DMS114 treated with DMSO at 0.1 percent for 48 hours (cell line): ENCODE data around the gene TNNC1.

ENCODE experiments used
- DNase-seq: peaks from one replicate; lab custom pipeline; 2025; ENCODE audit not compliant: unreplicated experiment; lab: John Stamatoyannopoulos, UW

TNNC1 gene

DNA sequence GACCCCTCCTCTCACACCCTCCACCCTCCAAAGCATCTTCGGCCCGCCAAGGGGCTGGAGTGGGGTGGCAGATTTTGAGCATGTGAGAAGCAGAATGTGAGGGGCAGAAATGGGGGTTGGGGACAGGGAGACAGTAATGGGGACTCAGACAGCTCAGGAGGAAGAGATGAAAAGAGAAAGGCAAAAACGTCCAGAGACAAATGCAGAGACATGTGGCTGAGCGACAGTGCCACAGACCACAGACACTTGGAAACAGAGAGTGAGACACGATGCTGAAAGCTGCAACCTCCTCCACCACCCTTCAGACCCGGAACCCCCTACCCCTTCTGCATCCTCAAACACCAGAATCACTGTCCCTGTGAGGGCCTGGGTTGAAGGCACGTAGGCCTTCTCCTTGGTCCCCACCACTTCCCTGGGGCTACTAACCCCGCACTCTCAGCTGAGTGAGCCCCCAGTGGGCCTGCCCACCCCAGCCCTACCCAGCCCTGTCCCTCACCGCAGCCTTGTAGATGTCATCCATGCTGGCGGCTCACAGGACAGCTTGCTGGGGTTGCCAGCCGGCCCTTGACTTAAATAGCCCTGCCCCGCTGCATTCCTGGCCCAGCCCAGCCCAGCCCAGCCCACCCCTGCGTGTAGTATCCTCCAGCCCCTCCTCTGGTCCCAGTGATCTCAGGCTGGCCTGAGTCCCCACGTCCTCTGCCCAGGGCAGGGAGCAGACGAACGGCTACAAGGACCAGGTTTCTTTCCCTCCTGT, at the start of gene TNNC1:
Gene TNNC1 (minus strand): TSS at position 546 of the 754 bp plus-strand sequence. CDS start 26 bp downstream, at position 520.
- no peak for DNase-seq

GRCh38 chr3:52502808-52503350, 49.0 kb upstream of the TNNC1 start:
- no peak for DNase-seq

- no peak for DNase-seq
Measured at GRCh38 chr3:52502001-52502400, 48.2 kb upstream of the TNNC1 start.

- no peak for DNase-seq
Measured at GRCh38 chr3:52501046-52501445, 47.2 kb upstream of the TNNC1 start.

- no peak for DNase-seq
Measured at GRCh38 chr3:52498137-52499054, 44.6 kb upstream of the TNNC1 start.

DNA sequence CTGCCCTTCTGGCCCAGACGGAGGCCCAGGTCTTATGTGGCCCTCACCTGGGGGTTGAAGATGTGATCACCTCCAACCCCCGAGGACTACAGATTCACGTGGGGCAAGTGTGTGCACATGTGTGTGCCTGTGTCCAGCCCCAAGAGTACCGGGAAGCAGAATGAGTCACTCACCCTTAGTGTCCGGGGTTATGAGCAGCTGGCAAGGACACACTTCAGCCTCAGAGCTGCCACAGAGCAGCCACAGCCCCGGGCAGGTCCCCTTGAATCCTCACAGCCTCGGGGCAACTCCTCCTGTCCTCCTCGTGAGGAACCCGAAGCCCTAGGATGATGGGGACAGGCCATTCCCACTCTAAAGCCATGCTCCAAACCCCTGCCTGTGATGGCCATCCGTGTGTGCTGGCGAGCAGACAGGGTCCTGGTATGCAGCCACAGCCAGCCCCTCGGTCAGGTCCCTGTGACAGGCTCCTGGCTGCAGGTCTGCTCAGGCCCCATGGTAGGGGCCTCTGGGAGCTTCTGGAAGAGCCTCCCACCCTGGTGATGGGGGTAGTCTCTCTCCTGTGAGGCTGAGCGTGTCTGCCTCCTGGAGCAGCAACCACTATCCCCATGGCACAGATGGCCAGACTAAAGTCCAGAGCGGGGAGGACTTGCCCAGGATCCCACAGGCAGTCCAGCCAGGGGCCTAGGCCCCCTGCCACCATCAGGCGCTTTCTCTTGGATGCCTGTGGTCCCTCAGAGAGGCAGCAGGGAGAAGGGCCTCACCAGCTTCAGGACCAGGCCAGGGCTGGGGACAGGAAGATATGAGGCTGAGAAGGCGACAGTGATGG, 42.1 kb upstream of the TNNC1 start:
- DNase-seq = no peak

DNA sequence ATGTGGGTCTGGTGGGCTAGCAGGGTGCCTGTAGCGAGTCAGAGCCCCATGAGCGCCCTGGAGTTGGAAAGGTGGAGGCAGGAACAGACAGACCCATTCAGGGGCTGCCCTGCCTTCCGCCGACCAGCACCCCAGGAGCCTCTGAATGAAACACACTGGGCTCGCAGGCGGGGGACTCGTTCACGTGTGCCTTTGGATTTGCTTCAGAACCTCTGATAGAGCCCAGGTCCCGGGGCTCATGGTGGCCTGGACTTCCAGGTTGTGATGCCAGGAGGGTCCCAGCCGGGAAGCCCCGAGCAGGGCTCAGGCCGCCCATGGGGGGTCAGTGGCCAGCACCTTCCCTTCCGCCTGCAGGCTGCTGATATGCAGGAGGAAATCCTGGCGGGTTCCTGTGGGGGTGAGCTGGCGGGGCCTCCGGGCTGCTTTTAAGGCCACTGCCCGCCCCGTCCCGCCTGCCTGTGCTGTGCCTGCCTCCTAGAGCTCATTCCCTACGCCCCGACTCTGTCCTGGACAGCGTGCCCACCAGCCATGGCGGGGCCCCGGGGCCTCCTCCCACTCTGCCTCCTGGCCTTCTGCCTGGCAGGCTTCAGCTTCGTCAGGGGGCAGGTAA, 41.1 kb upstream of the TNNC1 start, which contains the start of gene STAB1:
Gene STAB1 (plus strand): TSS at position 453 of the 610 bp plus-strand sequence. CDS start 76 bp downstream, at position 529.
- DNase-seq = no peak

DNA sequence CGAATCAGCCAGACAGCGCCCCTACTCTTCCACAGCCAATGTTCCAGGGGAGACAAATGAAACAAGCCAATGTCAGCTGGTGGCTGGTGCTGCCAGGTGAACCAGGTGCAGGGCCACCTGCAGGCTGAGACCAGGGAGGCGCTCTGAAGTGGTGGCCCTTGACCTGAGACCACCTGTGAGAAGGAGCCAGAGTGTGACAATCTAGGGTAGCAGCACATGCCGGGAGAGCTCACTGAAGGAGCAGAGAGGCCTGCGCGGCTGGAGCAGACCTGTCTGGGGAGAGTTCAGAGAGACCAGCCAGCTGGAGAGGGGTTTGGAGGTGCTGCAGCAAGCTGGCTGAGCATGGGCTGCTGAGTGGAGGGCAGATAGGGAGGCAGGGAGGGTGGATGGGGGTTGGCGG, 40.6 kb upstream of the TNNC1 start:
- DNase-seq = no peak

- DNase-seq = no peak
Measured at GRCh38 chr3:52493232-52494017, 39.6 kb upstream of the TNNC1 start.

- DNase-seq = no peak
Measured at GRCh38 chr3:52492059-52492458, 38.2 kb upstream of the TNNC1 start.

DNA sequence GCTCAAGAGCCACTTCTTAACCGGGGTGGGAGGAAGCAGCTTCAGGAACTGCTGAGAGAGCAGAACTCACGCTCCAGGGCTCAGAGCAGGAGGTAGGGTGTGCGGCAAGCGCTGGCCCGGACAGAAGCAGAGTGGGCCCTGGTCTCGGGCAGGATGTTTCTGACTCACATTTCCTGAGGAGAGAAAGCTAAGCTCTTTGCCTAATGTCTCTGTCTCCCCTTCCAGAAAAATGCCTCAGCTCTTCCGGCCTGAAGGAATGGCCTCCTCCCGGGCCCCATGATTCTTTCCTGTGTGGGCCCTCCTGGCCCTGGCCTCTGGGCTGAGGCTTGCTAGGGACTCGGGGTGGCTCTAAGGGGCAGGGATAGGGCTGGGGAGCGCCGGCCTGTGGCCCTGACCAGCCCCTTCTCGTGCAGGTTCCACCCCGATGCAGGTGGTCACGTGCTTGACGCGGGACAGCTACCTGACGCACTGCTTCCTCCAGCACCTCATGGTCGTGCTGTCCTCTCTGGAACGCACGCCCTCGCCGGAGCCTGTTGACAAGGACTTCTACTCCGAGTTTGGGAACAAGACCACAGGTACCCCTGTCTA, 37.2 kb upstream of the TNNC1 start:
- no peak for DNase-seq

GRCh38 chr3:52490035-52490938, 36.4 kb upstream of the TNNC1 start:
- no peak for DNase-seq

GRCh38 chr3:52489453-52489852, 35.6 kb upstream of the TNNC1 start:
- DNase-seq = no peak

DNA sequence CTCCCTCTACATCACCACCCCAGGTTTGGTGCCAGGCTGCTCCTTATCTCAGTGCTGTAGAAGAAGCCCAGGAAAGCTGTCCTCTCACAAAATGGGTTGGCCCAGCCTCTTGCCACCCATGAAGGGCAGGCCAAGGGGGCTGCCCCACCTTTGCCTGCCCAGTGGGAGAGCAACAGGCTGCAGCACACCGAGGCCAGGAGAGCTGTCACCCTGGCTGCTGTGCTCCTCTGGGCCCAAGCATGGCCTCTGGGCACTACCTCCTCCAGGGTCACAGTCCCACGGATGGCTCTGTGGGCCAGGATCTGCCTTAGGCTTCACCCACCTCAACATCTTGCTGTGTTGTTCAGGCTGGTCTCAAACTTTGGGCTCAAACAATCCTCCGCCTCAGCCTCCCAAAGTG, 34.9 kb upstream of the TNNC1 start:
- DNase-seq = no peak

- DNase-seq = no peak
Measured at GRCh38 chr3:52487788-52488691, 34.2 kb upstream of the TNNC1 start.

DNA sequence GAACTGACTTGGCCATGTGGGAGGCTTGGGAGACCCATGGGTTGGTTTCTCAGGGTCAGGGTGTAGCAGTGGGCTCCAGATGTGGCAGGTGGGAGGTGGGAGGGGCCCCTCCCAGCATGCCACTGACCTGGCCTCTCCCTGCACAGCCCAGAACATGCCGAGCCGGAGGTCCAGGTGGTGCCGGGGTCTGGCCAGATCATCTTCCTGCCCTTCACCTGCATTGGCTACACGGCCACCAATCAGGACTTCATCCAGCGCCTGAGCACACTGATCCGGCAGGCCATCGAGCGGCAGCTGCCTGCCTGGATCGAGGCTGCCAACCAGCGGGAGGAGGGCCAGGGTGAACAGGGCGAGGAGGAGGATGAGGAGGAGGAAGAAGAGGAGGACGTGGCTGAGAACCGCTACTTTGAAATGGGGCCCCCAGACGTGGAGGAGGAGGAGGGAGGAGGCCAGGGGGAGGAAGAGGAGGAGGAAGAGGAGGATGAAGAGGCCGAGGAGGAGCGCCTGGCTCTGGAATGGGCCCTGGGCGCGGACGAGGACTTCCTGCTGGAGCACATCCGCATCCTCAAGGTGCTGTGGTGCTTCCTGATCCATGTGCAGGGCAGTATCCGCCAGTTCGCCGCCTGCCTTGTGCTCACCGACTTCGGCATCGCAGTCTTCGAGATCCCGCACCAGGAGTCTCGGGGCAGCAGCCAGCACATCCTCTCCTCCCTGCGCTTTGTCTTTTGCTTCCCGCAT, 33.4 kb upstream of the TNNC1 start:
- no peak for DNase-seq
